Measurements from ENCODE around the gene RALGDS. TPM values are rescaled to one million over a fixed set of nuclear protein-coding genes. Genes with fewer than 3 reads are reported as not detected.

The RALGDS gene
- total and polyA plus RNA-seq, 2 donors (not counting 1 experiment from before 2014, with no cell fraction given) = 62.4 to 88.0 TPM

DNA sequence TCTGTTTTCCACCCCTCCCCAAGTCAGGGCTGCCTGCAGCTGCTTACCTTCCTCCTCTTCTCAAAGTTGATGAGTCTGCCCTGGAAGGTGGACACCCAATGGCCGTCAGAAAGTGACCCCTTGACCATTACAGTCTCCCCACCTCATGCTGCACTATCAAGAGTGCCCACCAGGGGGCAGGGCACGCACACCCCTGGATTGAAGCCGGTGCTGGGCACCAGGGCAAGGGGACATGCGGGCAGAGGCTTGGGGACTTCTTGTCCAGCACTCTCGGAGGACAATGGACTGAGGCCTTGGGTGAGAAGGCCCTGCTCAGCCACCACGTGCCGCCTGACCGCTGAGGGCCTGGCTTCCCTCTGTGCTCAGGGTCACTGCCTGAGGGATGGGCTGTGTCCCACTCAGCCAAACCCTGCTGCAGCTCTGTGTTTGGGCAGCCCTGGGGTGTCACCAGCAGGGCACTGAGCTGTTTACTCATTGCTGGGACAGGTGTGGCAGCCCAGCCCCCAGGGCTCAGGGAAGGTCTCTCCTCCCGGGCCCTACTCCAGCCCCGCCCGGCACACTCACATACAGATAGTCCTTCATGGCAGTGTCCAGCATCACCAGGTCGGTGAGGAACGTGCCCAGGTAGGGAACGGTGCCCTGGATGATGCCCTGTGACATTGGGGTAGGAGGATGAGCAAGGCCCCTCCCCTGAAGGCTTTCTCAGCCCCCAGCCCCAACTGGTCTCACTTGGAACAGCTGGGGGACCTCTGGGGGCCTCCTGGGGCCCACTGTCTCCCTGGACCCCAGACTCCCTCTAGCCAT lies 17.7 kb downstream of the RALGDS start:
- Mint-ChIP-seq H3K9me3 (ENCODE audit: insufficient read depth) (no peaks in the 10 kb centered on the region), H3K4me3 (no peak overlapping the region), H3K27me3 (no peaks in the 10 kb centered on the region), H3K4me1 (no peaks in the 10 kb centered on the region), H3K27ac (peak overlapping the region; percentile 21)
- H4K20me1 ChIP-seq (ENCODE audit: control insufficient read depth, insufficient read depth, low read length, poor library complexity, severe bottlenecking) = no peaks in the 10 kb centered on the region
- H3K4me1 ChIP-seq (ENCODE audit: control insufficient read depth in 2 of 2, insufficient read depth in 2 of 2, low read length in 2 of 2) = no peaks in the 10 kb centered on the region
- peaks cover 0 to 79% of the 10 kb centered on the region in 2 experiments for H3K36me3 ChIP-seq (replicated peaks in 1 of 2; ENCODE audit: control extremely low read depth in 1 of 2, control insufficient read depth in 1 of 2, extremely low read depth in 1 of 2, insufficient read depth in 2 of 2, low read length in 1 of 2)
- peaks cover 0 to 5% (median 0%) of the 10 kb centered on the region in 3 donors for H3K9me3 ChIP-seq (ENCODE audit: control extremely low read depth in 1 of 3, control insufficient read depth in 2 of 3, insufficient read depth in 1 of 3, low read length in 2 of 3)
- 76% methylated on average over 13 of the region's 14 CpGs for WGBS (ENCODE audit: insufficient coverage)
- H3K27ac ChIP-seq (ENCODE audit: low read length in 2 of 2) = no peak overlapping the region
- no peak overlapping the region for H2AFZ ChIP-seq (ENCODE audit: insufficient read depth, low read depth, low read length, poor library complexity, severe bottlenecking)
- ChIA-PET CTCF (interaction anchor here (0.7 to 26.5 kb wide), 15 partner anchors 10 to 82 kb away, joined by 3 to 599 read pairs (median 5); partner anchors contain the start of gene RALGDS), POLR2A (interaction anchor here (0.9 to 1.1 kb wide), 2 partner anchors 41 to 44 kb away, joined by 4 to 5 read pairs; no protein-coding TSS in a partner anchor)
- no peaks in the 10 kb centered on the region for H3K79me2 ChIP-seq (ENCODE audit: control insufficient read depth, insufficient read depth, low read length)
- no peaks in the 10 kb centered on the region for H3K27me3 ChIP-seq (replicated peaks in 1 of 4; ENCODE audit: control extremely low read depth in 1 of 4, control insufficient read depth in 3 of 4, insufficient read depth in 4 of 4, low read length in 3 of 4)
- H3K4me2 ChIP-seq (replicated peaks; ENCODE audit: low read depth, low read length, poor library complexity, severe bottlenecking) = no peak overlapping the region
- H3K9ac ChIP-seq (ENCODE audit: low read length) = no peak overlapping the region
- H3K4me3 ChIP-seq (ENCODE audit: control extremely low read depth in 1 of 5, extremely low read depth in 1 of 5, insufficient read depth in 1 of 5, low read depth in 2 of 5, low read length in 4 of 5) = no peak overlapping the region
- intact Hi-C loops (cut with micrococcal nuclease) = loop anchor here (1.0 kb wide), 4 partner anchors 18 to 77 kb away; partner anchors contain the start of gene RALGDS
- TF ChIP-seq EZH2 (IDR thresholded peaks at IDR 0.05; ENCODE audit: borderline replicate concordance, insufficient read depth, low read depth, low read length, poor library complexity, severe bottlenecking) = no peak
- TF ChIP-seq, protein P1, sequence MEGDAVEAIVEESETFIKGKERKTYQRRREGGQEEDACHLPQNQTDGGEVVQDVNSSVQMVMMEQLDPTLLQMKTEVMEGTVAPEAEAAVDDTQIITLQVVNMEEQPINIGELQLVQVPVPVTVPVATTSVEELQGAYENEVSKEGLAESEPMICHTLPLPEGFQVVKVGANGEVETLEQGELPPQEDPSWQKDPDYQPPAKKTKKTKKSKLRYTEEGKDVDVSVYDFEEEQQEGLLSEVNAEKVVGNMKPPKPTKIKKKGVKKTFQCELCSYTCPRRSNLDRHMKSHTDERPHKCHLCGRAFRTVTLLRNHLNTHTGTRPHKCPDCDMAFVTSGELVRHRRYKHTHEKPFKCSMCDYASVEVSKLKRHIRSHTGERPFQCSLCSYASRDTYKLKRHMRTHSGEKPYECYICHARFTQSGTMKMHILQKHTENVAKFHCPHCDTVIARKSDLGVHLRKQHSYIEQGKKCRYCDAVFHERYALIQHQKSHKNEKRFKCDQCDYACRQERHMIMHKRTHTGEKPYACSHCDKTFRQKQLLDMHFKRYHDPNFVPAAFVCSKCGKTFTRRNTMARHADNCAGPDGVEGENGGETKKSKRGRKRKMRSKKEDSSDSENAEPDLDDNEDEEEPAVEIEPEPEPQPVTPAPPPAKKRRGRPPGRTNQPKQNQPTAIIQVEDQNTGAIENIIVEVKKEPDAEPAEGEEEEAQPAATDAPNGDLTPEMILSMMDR (IDR thresholded peaks at IDR 0.05) = peak; percentile 97
- DNase-seq (peak; percentile 74), ATAC-seq (ENCODE audit: low read depth) (peak; percentile 89)
